ENCODE results near the gene PEPD. TPM values are rescaled to one million over a fixed set of nuclear protein-coding genes. Genes with fewer than 3 reads are reported as not detected.

PEPD gene
- total RNA-seq, 3 donors from 2014 or later: 54.2 to 57.2 (median 55.1) TPM

- no peaks in the 10 kb centered on the region for H3K36me3 Mint-ChIP-seq (ENCODE audit: insufficient read depth)
Observed at GRCh38 chr19:33412601-33413425, 108.8 kb downstream of the PEPD start.

GRCh38 chr19:33411621-33412180, 109.9 kb downstream of the PEPD start:
- no peaks in the 10 kb centered on the region for H3K27me3 Mint-ChIP-seq (ENCODE audit: low read depth)
- H3K4me3 Mint-ChIP-seq: no peak overlapping the region
- DNase-seq: no peak
- no peaks in the 10 kb centered on the region for H3K36me3 Mint-ChIP-seq (ENCODE audit: insufficient read depth)
- ATAC-seq: no peak
- H3K4me1 Mint-ChIP-seq (ENCODE audit: low read depth): peaks cover 4% of the 10 kb centered on the region
- H3K9me3 Mint-ChIP-seq: no peaks in the 10 kb centered on the region

More at GRCh38 chr19:33412601-33413425, 108.8 kb downstream of the PEPD start:
- Mint-ChIP-seq H3K27me3 (ENCODE audit: low read depth) (no peaks in the 10 kb centered on the region), H3K9me3 (no peaks in the 10 kb centered on the region), H3K4me3 (no peak overlapping the region), H3K4me1 (ENCODE audit: low read depth) (peaks cover 5% of the 10 kb centered on the region)
- ATAC-seq (no peak), DNase-seq (no peak)

- DNase-seq: no peak
- Mint-ChIP-seq H3K27me3 (ENCODE audit: low read depth) (no peaks in the 10 kb centered on the region), H3K4me1 (ENCODE audit: low read depth) (no peaks in the 10 kb centered on the region), H3K4me3 (no peak overlapping the region), H3K36me3 (ENCODE audit: insufficient read depth) (no peaks in the 10 kb centered on the region), H3K9me3 (no peaks in the 10 kb centered on the region)
- no peak for ATAC-seq
Observed at GRCh38 chr19:33410915-33411401, 110.6 kb downstream of the PEPD start.

- no peak for ATAC-seq
- no peaks in the 10 kb centered on the region for H3K27me3 Mint-ChIP-seq (ENCODE audit: low read depth)
- no peak for DNase-seq
- no peak overlapping the region for H3K4me3 Mint-ChIP-seq
- no peaks in the 10 kb centered on the region for H3K4me1 Mint-ChIP-seq (ENCODE audit: low read depth)
- H3K9me3 Mint-ChIP-seq: no peaks in the 10 kb centered on the region
- H3K36me3 Mint-ChIP-seq (ENCODE audit: insufficient read depth): no peaks in the 10 kb centered on the region
Observed at GRCh38 chr19:33409906-33410685, 111.5 kb downstream of the PEPD start.

- DNase-seq (no peak), ATAC-seq (no peak)
- no peaks in the 10 kb centered on the region for H3K27me3 Mint-ChIP-seq (ENCODE audit: low read depth)
- no peaks in the 10 kb centered on the region for H3K36me3 Mint-ChIP-seq (ENCODE audit: insufficient read depth)
- H3K4me1 Mint-ChIP-seq (ENCODE audit: low read depth): no peaks in the 10 kb centered on the region
- H3K4me3 Mint-ChIP-seq: no peak overlapping the region
- H3K9me3 Mint-ChIP-seq: no peaks in the 10 kb centered on the region
Observed at GRCh38 chr19:33408538-33409434, 112.8 kb downstream of the PEPD start.

- H3K4me3 Mint-ChIP-seq: no peak overlapping the region
- no peaks in the 10 kb centered on the region for H3K4me1 Mint-ChIP-seq (ENCODE audit: low read depth)
- no peak for DNase-seq
- ATAC-seq: no peak
- no peaks in the 10 kb centered on the region for H3K36me3 Mint-ChIP-seq (ENCODE audit: insufficient read depth)
- no peaks in the 10 kb centered on the region for H3K27me3 Mint-ChIP-seq (ENCODE audit: low read depth)
- no peaks in the 10 kb centered on the region for H3K9me3 Mint-ChIP-seq
Observed at GRCh38 chr19:33408116-33408515, 113.5 kb downstream of the PEPD start.

GRCh38 chr19:33407716-33408115, 113.9 kb downstream of the PEPD start:
- Mint-ChIP-seq H3K4me1 (ENCODE audit: low read depth) (no peaks in the 10 kb centered on the region), H3K9me3 (no peaks in the 10 kb centered on the region), H3K4me3 (no peak overlapping the region), H3K36me3 (ENCODE audit: insufficient read depth) (no peaks in the 10 kb centered on the region), H3K27me3 (ENCODE audit: low read depth) (no peaks in the 10 kb centered on the region)
- ATAC-seq (no peak), DNase-seq (no peak)

- no peak for DNase-seq
- H3K4me1 Mint-ChIP-seq (ENCODE audit: low read depth): no peaks in the 10 kb centered on the region
- peak; percentile 24 to 25 for ATAC-seq
- H3K36me3 Mint-ChIP-seq (ENCODE audit: insufficient read depth): no peaks in the 10 kb centered on the region
- no peak overlapping the region for H3K4me3 Mint-ChIP-seq
- H3K9me3 Mint-ChIP-seq: no peaks in the 10 kb centered on the region
- H3K27me3 Mint-ChIP-seq (ENCODE audit: low read depth): no peaks in the 10 kb centered on the region
Observed at GRCh38 chr19:33407140-33407551, 114.4 kb downstream of the PEPD start.

GRCh38 chr19:33406521-33407139, 115.0 kb downstream of the PEPD start:
- ATAC-seq (peak; percentile 83 to 85), DNase-seq (peak; percentile 79)
- Mint-ChIP-seq H3K36me3 (ENCODE audit: insufficient read depth) (no peaks in the 10 kb centered on the region), H3K27me3 (ENCODE audit: low read depth) (no peaks in the 10 kb centered on the region), H3K4me3 (no peak overlapping the region), H3K9me3 (no peaks in the 10 kb centered on the region), H3K4me1 (ENCODE audit: low read depth) (no peaks in the 10 kb centered on the region)

GRCh38 chr19:33405553-33406461, 115.8 kb downstream of the PEPD start:
- no peaks in the 10 kb centered on the region for H3K27me3 Mint-ChIP-seq (ENCODE audit: low read depth)
- DNase-seq (no peak), ATAC-seq (no peak)

GRCh38 chr19:33405254-33405552, 116.4 kb downstream of the PEPD start:
- Mint-ChIP-seq H3K4me1 (ENCODE audit: low read depth) (no peaks in the 10 kb centered on the region), H3K36me3 (ENCODE audit: insufficient read depth) (peaks cover 2% of the 10 kb centered on the region), H3K27me3 (ENCODE audit: low read depth) (no peaks in the 10 kb centered on the region), H3K9me3 (no peaks in the 10 kb centered on the region), H3K4me3 (no peak overlapping the region)
- no peak for ATAC-seq
- DNase-seq: no peak

More at GRCh38 chr19:33405553-33406461, 115.8 kb downstream of the PEPD start:
- Mint-ChIP-seq H3K36me3 (ENCODE audit: insufficient read depth) (peaks cover 2% of the 10 kb centered on the region), H3K9me3 (no peaks in the 10 kb centered on the region), H3K4me3 (no peak overlapping the region), H3K4me1 (ENCODE audit: low read depth) (no peaks in the 10 kb centered on the region)

- H3K27me3 Mint-ChIP-seq (ENCODE audit: low read depth): no peaks in the 10 kb centered on the region
- H3K9me3 Mint-ChIP-seq: no peaks in the 10 kb centered on the region
- ATAC-seq (no peak), DNase-seq (no peak)
- no peaks in the 10 kb centered on the region for H3K4me1 Mint-ChIP-seq (ENCODE audit: low read depth)
- no peak overlapping the region for H3K4me3 Mint-ChIP-seq
- peaks cover 2% of the 10 kb centered on the region for H3K36me3 Mint-ChIP-seq (ENCODE audit: insufficient read depth)
Observed at GRCh38 chr19:33404506-33405253, 116.9 kb downstream of the PEPD start.
